ENCODE data around the gene STK32A.
"Not testable (repeated sequence)": the region's sequence is repeated elsewhere in the genome, so short reads cannot be mapped to it uniquely, and the experiment has no call there.

Gene STK32A

DNA sequence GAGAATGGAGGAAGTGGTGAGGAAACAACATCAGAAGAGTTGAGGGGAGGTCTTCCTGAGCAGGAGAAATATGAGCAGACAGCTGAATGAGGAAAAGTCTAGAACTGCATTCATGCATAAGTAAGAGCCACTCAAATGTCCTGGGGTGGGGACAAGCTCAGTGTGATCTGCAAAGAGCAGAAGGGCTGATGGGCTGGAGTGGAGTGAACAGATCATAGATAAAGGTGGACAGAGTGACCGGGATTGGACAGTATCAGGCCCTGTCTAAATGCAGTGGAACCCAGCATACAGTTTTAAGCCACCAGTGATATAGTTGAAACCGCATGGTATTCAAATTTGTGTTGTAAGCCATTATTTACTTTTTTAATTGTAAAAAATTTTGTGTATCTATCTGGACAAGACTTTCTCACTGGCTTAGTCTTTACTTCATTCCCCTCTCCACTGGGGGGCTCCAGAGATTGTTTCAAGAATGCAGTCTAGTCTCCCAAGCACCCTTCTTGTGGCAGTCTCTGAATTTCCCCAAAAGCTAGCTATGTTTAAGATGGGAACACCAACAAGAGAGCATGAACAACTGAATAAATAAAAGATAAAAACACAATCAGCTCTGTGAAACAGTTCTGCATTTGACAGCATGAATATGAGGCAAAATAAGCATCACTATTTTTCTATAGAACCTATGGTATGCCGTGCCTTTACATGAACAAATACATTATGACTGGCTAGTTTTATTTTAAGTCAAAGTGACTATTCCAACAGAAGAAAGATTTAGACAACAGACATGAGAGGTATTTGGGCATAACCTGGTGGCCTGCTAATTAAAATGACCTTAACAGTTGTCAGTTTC lies 10.7 kb upstream of the STK32A start:
- DNase-seq (ENCODE audit: low read depth), result peak; percentile 55
- H3K4me3 ChIP-seq (ENCODE audit: low read length), result no peak overlapping the region
- TF ChIP-seq, protein P1, sequence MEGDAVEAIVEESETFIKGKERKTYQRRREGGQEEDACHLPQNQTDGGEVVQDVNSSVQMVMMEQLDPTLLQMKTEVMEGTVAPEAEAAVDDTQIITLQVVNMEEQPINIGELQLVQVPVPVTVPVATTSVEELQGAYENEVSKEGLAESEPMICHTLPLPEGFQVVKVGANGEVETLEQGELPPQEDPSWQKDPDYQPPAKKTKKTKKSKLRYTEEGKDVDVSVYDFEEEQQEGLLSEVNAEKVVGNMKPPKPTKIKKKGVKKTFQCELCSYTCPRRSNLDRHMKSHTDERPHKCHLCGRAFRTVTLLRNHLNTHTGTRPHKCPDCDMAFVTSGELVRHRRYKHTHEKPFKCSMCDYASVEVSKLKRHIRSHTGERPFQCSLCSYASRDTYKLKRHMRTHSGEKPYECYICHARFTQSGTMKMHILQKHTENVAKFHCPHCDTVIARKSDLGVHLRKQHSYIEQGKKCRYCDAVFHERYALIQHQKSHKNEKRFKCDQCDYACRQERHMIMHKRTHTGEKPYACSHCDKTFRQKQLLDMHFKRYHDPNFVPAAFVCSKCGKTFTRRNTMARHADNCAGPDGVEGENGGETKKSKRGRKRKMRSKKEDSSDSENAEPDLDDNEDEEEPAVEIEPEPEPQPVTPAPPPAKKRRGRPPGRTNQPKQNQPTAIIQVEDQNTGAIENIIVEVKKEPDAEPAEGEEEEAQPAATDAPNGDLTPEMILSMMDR (IDR thresholded peaks at IDR 0.05; ENCODE audit: insufficient read depth, low read depth, low read length, missing control alignments), result peak; percentile 71

DNA sequence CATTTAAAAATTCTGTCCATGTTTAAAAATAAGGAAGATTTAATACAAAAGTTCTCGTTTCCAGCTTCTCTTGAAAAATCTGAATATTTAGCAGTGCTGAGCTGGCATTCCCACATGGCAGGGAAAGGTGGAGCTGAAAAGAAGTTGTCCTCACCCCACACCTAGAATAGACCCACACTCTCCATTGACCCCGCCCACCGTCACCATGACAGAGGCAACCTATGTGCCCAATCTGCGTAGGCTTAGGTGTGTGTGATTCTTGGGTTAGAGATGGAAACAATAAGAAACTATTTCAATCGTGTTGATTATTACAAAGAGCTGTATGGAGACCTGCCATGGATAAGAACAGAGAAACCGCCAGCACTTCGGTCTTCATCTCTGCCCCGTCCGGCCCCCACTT lies 8.9 kb upstream of the STK32A start:
- no peak overlapping the region for H3K4me3 ChIP-seq (ENCODE audit: low read length)
- no peak for DNase-seq (ENCODE audit: low read depth)
- TF ChIP-seq, protein P1 (IDR thresholded peaks at IDR 0.05; ENCODE audit: insufficient read depth, low read depth, low read length, missing control alignments), result no peak

DNA sequence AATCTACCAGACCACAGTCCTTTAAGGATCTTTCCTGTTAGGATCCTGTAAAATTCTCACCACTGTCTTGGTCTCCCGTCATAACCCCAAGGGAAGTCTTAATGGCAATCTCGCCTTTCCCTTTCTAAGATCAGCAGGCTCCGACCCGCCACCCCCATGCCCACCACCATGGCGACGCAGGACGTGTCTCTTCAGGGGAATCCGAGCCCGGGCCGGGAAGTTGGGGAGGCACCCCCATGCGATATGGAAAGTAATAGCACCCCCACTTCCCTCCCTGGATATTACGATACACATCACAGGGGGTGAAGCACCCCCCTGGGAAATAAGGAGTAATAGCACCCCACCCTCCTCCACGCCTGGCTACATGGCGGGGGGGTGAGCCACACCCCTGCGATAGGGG lies 8.3 kb upstream of the STK32A start:
- H3K4me3 ChIP-seq (ENCODE audit: low read length), result no peak overlapping the region
- DNase-seq (ENCODE audit: low read depth), result no peak
- TF ChIP-seq, protein P1 (IDR thresholded peaks at IDR 0.05; ENCODE audit: insufficient read depth, low read depth, low read length, missing control alignments), result no peak

DNA sequence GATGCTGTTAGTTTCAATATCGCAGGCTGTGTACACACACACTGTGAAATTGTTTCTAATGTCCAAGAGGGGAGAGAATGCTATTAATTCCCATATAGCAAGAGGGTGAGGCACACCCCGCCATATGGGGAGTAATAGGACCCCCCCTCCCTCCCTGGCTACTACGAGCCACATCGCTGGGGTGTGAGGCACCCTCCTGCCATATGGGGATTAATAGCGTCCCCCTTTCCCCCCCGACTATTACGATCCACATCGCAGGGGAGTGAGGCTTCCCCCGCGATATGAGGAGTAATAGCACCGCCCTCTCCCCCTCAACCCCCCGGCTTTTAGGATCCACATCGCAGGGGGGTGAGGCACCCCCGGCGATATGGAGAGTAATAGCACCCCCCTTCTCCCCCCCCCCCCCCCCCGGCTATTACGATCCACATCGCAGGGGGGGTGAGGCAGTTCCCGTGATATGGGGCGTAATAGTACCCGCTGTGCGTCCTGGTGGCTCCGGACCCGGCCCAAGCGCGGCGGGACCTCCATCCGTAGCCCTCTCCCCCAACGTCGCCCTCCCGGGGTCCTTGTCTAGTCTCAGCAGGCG lies 494 bp upstream of the STK32A start:
- no peak for DNase-seq (ENCODE audit: low read depth)
- TF ChIP-seq, protein P1 (IDR thresholded peaks at IDR 0.05; ENCODE audit: insufficient read depth, low read depth, low read length, missing control alignments), result no peak
- H3K4me3 ChIP-seq (ENCODE audit: low read length), result peak overlapping the region; percentile 36

DNA sequence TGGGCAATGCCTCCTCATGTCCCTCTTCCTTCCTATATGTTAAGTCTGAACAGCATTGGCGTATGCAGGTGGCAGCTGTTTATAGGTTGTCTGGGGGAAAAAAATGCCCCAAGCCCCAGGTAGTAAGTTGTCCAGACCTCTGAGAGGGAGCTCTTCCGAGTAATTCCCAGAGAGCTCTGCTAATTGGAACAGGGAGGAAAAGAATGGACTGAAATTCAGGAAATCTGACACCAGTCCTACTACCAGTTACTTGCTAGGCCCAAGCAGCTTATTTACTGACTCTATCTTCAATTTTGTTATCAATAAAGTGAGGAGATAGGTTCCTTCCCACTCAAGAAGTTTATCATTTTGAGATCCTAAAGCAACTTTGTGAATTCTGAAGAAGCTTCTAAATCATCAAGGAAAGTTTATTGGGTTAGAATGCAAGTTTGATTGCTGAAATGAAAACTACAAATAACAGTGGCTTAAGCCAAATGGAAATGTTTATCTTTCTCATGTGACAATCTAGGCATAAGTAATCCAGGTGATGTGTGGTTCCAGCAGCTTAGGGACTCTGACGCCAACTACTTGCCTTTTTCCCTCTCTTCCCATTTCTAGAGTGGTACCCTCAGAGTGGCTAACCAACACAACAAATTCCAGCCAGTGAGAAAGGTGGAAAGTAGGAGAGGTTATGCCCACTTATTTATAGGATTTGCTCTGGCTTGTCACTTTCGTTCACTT lies 5.6 kb downstream of the STK32A start:
- TF ChIP-seq, protein P1 (IDR thresholded peaks at IDR 0.05; ENCODE audit: insufficient read depth, low read depth, low read length, missing control alignments), result no peak
- H3K4me3 ChIP-seq (ENCODE audit: low read length), result no peak overlapping the region
- no peak for DNase-seq (ENCODE audit: low read depth)

DNA sequence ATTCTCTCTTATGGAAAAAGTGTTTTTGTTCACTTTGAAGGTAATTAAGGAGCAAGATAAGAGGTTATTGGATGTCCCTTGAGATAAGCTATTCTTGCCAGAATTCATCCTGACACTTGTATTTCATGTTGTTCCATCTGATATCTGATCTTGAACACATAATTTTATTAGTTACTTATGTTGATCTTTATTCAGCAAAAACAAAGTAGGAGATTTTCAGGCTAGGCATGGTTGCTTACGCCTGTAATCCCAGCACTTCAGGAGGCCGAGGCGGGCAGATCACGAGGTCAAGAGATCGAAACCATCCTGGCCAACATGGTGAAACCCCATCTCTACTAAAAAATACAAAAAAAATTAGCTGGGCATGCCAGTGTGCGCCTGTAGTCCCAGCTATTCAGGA lies 8.4 kb downstream of the STK32A start:
- DNase-seq (ENCODE audit: low read depth); H3K4me3 ChIP-seq (ENCODE audit: low read length): not testable (repeated sequence)

DNA sequence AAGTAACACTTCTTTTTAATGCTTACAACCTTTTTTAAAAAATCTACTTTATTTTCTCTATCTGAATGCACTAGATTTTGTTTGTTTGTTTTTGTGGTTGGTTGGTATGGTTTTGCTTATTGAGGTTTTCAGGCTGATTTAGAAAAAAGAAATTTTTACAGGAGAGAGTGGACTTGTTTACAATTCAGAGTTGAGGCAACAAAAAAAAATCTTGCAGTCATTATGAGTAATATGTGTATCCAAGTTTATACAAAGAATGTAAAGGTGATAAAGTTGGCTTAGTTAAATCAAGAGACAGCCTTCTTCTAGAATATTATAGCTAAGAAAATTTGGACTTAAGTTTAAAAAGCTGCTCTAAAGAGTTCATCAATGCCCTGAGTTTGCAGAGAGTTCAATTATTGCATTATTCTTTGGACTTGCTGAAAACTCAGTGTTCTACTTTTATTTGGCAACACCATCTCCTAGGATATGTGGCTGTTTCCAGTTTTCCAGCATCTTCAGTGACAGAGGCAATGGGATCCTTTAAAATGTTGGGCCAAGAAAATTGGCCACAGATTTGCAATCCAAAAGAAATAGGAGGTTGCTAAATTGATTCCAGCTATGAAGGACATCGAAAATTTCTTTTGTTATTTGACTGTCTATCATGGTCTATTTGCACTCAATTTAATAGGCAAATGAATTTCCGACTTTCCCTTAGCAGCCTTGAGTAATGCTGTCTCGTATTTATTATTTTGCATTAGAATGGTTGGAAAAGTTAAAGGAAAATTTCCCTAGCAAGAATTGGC lies 10.7 kb downstream of the STK32A start:
- no peak overlapping the region for H3K4me3 ChIP-seq (ENCODE audit: low read length)
- no peak for DNase-seq (ENCODE audit: low read depth)
- TF ChIP-seq, protein P1 (IDR thresholded peaks at IDR 0.05; ENCODE audit: insufficient read depth, low read depth, low read length, missing control alignments), result no peak

Measured in epithelial cell of esophagus (primary cell).